ENCODE results near the gene ELOVL2.
"Not testable (repeated sequence)": the region's sequence is repeated elsewhere in the genome, so short reads cannot be mapped to it uniquely, and the experiment has no call there.

The ELOVL2 gene

DNA sequence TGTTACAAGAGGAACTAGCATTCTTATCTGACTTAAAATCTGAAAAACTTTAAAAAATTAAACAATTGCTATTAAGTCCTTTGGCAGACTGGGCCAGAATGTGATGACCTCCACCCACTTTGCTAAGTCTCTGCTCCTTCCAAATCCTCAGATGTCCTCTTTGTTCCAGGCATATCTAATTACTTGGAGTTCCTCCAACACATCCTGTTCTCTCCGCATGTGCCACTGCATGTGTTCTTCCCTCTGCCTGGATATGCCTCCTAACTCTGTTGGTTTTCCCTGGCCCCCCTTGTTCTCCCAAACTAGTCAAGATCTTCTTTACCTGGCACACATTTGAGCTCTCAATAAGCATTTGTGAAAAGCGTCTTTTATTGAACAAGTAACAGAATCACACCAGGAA, 23.1 kb downstream of the ELOVL2 start:
- DNase-seq (ENCODE audit: low read depth), result no peak

DNA sequence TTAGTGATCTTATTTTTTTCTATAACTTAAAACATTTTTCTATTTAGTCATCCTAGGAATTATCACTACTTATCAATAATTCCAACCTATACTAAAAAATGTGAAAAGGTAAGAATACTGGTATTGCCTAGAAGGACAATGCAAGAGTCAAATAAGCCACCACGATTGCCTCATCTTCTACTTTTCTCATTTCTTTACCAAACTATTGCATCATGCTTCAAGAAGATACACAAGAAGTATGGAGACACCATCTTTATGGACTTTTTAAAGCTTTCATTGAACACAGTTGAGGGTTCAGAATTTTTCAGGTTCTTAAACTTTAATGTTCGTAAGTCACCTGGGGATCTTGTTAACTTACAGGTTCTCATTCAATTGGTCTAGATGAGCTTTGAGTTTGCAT, 25.9 kb downstream of the ELOVL2 start:
- DNase-seq (ENCODE audit: low read depth), result no peak

GRCh38 chr6:11017090-11017489, 27.0 kb downstream of the ELOVL2 start:
- no peak for DNase-seq (ENCODE audit: low read depth)

DNA sequence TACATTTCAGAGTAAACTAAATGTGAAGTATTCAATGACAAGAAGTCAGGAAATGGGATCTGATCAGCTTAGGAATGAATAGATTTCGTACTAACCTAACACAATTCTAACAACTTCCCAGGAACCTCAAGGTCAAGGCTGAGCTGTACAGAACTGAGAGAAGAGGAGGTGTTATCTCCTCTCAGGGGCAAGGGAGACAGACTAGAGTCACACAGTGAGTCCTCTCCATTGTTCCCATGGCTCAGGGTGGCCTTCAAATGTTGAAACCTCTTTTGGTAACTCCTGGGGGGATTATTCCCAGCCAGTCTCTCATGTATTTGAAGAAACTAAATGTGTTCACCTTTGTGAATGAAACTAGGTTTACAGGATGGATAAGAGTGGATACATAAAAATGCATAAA, 27.7 kb downstream of the ELOVL2 start:
- no peak for DNase-seq (ENCODE audit: low read depth)

- no peak for DNase-seq (ENCODE audit: low read depth)
Measured at GRCh38 chr6:11015102-11015501, 29.0 kb downstream of the ELOVL2 start.

DNA sequence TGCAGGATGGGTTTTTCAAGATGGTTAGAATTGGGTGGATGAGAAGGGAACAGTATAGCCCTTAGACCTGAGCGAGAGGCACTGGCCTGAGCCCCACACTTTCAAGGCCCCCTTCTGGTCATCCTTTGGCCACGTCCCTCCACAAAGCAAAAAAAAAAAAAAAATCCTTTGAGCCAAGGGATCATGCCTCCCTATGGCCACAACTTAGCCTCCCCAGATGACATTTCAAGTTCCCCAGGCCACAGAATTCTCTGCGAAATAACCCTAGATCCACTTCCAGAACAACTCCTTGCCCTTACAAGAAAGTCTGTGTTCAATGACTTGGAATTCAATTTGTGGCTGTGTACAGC, 30.4 kb downstream of the ELOVL2 start:
- no peak for DNase-seq (ENCODE audit: low read depth)

GRCh38 chr6:11012976-11013720, 31.0 kb downstream of the ELOVL2 start:
- DNase-seq (ENCODE audit: low read depth), result no peak

DNA sequence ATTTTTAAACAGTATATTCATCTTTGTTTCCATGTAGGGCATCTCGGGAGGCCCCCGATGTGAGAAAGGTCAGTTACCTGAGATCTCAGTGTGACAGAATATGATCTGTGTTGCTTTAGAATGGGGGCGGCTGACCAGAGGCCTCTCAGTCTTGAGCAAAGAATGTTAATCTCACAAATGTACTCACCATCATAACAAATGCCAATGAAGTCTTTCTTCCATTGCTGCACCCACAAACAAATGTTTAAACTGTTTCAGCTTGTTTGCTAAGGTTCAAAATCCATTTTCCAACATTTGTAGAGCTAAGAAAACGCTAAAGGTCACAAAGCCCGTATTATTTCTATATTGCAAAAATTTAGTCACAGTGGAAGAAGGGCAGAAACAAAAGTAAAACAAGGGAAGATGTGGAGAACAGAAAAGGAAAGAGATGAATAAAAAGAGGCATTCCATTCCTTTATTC, 31.8 kb downstream of the ELOVL2 start:
- DNase-seq (ENCODE audit: low read depth), result no peak

- no peak for DNase-seq (ENCODE audit: low read depth)
Measured at GRCh38 chr6:11011787-11012234, 32.3 kb downstream of the ELOVL2 start.

- DNase-seq (ENCODE audit: low read depth), result no peak
Measured at GRCh38 chr6:11009353-11009752, 34.8 kb downstream of the ELOVL2 start.

GRCh38 chr6:11008821-11009220, 35.3 kb downstream of the ELOVL2 start:
- DNase-seq (ENCODE audit: low read depth), result peak; percentile 77

GRCh38 chr6:11007715-11008608, 36.1 kb downstream of the ELOVL2 start:
- peak; percentile 74 for DNase-seq (ENCODE audit: low read depth)

GRCh38 chr6:11006061-11006460, 38.0 kb downstream of the ELOVL2 start:
- peak; percentile 26 for DNase-seq (ENCODE audit: low read depth)

- DNase-seq (ENCODE audit: low read depth), result not testable (repeated sequence)
Measured at GRCh38 chr6:11003297-11003696, 40.8 kb downstream of the ELOVL2 start.

- no peak for DNase-seq (ENCODE audit: low read depth)
Measured at GRCh38 chr6:11002176-11002575, 41.9 kb downstream of the ELOVL2 start.

DNA sequence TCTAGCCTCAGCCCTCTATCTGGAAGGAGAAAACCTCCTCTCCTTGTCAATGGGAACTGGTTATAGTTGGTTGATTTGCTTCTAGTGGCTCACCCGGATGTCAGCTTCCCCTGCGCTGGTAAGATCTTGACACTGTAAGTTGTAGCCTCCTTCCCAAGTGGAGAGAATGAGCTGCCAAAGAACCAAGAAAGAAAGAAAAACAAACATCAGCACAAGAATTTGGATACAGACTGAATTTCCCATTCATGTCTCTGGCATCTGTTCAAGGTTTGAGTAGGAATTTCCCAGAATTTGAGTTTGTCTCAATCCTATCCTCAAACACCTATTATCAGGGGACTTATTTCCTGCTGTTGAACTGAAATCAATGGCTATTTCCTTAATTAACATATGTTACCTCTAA, 44.1 kb downstream of the ELOVL2 start:
- DNase-seq (ENCODE audit: low read depth), result peak; percentile 59

- DNase-seq (ENCODE audit: low read depth), result no peak
Measured at GRCh38 chr6:10995114-10995707, 48.9 kb downstream of the ELOVL2 start.

DNA sequence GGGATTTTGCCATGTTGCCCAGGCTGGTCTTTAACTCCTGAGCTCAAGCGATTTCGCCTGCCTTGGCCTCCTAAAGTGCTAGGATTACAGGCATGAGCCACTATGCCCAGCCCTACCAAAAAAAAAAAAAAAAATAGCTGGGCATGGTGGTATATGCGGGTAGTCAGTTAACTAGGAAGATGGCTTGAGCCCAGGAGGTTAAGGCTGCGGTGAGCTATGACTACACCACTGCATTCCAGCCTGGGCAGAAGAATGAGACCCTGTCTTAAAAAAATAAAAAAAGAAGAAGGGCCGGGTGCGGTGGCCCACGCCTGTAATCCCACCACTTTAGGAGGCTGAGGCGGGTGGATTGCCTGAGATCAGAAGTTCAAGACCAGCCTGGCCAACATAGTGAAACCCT, 50.2 kb downstream of the ELOVL2 start:
- DNase-seq (ENCODE audit: low read depth), result no peak

DNA sequence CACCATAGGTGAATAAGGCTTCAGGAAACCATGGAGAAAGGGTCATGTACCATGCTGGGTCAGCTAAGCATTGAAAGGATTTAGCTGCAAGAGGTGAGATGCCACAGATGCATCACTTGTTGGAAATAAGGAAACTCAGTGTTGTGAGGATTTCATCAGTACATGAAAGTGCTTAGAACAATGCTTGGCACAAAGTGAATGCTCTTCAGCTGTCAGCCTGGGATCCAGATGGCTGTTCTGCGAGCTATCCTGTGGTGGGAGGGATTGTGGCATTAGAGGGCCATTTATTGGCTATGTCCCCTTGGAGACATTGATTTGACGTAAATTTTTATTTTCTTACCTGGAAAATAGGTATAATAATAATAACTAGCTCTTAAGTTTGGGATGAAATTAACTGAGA, 53.0 kb downstream of the ELOVL2 start:
- DNase-seq (ENCODE audit: low read depth), result no peak

GRCh38 chr6:10989587-10989986, 54.5 kb downstream of the ELOVL2 start:
- no peak for DNase-seq (ENCODE audit: low read depth)

DNA sequence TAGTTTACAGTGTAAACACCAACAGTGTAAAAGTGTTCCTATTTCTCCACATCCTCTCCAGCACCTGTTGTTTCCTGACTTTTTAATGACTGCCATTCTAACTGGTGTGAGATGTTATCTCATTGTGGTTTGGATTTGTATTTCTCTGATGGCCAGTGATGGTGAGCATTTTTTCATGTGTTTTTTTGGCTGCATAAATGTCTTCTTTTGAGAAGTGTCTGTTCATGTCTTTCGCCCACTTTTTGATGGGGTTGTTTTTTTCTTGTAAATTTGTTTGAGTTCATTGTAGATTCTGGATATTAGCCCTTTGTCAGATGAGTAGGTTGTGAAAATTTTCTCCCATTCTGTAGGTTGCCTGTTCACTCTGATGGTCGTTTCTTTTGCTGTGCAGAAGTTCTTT, 59.1 kb downstream of the ELOVL2 start:
- not testable (repeated sequence) for DNase-seq (ENCODE audit: low read depth)

- DNase-seq (ENCODE audit: low read depth), result no peak
Measured at GRCh38 chr6:10981409-10981808, 62.7 kb downstream of the ELOVL2 start.

GRCh38 chr6:10979603-10980002, 64.5 kb downstream of the ELOVL2 start:
- DNase-seq (ENCODE audit: low read depth), result no peak

Measured in iris pigment epithelial cell (primary cell).